ENCODE data around the gene LRRC38.

DNA sequence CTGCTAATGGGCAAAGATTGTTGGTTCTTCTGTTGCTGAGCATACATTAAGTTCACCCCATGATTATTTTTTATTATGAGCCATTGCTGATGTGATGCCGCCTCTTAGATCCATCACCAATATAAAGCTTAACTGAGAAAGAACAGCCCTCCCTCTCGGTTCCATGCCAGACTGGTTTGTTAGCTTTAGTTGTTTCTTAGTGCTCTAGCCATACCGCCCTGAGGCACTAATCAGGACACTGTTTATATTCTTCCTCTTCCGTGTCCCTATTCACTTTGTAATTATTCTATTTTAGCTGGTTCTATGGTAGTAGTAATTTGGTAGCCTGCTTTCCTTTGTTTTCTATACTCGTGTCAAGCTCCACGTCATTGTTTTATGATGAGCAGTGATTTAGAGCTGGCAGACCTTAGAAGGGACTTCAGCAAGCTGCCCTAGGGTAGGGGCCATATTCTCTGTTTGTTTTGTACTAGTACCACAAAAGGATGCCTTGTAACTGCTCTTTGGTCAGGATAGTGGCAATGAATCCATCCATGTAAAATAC, 42.5 kb upstream of the LRRC38 start:
- TF ChIP-seq, protein P1, sequence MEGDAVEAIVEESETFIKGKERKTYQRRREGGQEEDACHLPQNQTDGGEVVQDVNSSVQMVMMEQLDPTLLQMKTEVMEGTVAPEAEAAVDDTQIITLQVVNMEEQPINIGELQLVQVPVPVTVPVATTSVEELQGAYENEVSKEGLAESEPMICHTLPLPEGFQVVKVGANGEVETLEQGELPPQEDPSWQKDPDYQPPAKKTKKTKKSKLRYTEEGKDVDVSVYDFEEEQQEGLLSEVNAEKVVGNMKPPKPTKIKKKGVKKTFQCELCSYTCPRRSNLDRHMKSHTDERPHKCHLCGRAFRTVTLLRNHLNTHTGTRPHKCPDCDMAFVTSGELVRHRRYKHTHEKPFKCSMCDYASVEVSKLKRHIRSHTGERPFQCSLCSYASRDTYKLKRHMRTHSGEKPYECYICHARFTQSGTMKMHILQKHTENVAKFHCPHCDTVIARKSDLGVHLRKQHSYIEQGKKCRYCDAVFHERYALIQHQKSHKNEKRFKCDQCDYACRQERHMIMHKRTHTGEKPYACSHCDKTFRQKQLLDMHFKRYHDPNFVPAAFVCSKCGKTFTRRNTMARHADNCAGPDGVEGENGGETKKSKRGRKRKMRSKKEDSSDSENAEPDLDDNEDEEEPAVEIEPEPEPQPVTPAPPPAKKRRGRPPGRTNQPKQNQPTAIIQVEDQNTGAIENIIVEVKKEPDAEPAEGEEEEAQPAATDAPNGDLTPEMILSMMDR (conservative IDR thresholded peaks at IDR 0.05 in 1 of 2, IDR thresholded peaks at IDR 0.05 in 1 of 2; ENCODE audit: low read depth in 1 of 2, low read length in 2 of 2), result no peak
- no peak for TF ChIP-seq EZH2 (IDR thresholded peaks at IDR 0.05; ENCODE audit: low read length, missing control alignments)
